ENCODE measurements around the gene REEP1. TPM values are rescaled to one million over a fixed set of nuclear protein-coding genes. Genes with fewer than 3 reads are reported as not detected.
"Not testable (repeated sequence)": the region's sequence is repeated elsewhere in the genome, so short reads cannot be mapped to it uniquely, and the experiment has no call there.

The REEP1 gene
- total and polyA plus RNA-seq, 4 experiments from 2014 or later, result 0.15 TPM; not detected in 3

GRCh38 chr2:86232373-86232784 lies 105.0 kb downstream of the REEP1 start:
- ChIA-PET CTCF (ENCODE audit: partially characterized antibody) (no interaction called here), POLR2A (ENCODE audit: partially characterized antibody) (no interaction called here)
- Mint-ChIP-seq H3K27me3 (peaks cover 0 to 2% of the 10 kb centered on the region in 2 donors), H3K27ac (no peak overlapping the region), H3K9me3 (no peaks in the 10 kb centered on the region), H3K36me3 (no peaks in the 10 kb centered on the region), H3K4me1 (peaks cover 0 to 1% (median under 1%) of the 10 kb centered on the region in 4 donors), H3K4me3 (no peak overlapping the region)
- H3K36me3 ChIP-seq (ENCODE audit: insufficient read depth, low read length), result no peaks in the 10 kb centered on the region
- H3K27ac ChIP-seq (ENCODE audit: low read depth, low read length), result no peak overlapping the region
- no peaks in the 10 kb centered on the region for H3K4me1 ChIP-seq (ENCODE audit: insufficient read depth, low read length)
- H3K27me3 ChIP-seq (ENCODE audit: insufficient read depth, low read length), result no peaks in the 10 kb centered on the region
- no peaks in the 10 kb centered on the region for H3K9me3 ChIP-seq (ENCODE audit: control insufficient read depth in 1 of 2, low read length in 2 of 2)
- intact Hi-C loops (cut with micrococcal nuclease), result no loop called here
- no peak overlapping the region for H3K4me3 ChIP-seq (ENCODE audit: low read length in 2 of 2)
- no peak for DNase-seq

- H3K9me3 Mint-ChIP-seq, result no peaks in the 10 kb centered on the region
- H3K27ac ChIP-seq (ENCODE audit: low read depth, low read length), result no peak overlapping the region
- H3K9me3 ChIP-seq (ENCODE audit: control insufficient read depth in 1 of 2, low read length in 2 of 2), result no peaks in the 10 kb centered on the region
- H3K27ac Mint-ChIP-seq, result no peak overlapping the region
- no peak overlapping the region for H3K4me3 Mint-ChIP-seq
- no peaks in the 10 kb centered on the region for H3K4me1 Mint-ChIP-seq
- intact Hi-C loops (cut with micrococcal nuclease), result no loop called here
- H3K36me3 ChIP-seq (ENCODE audit: insufficient read depth, low read length), result no peaks in the 10 kb centered on the region
- H3K27me3 Mint-ChIP-seq, result peaks cover 0 to 2% of the 10 kb centered on the region in 2 donors
- H3K36me3 Mint-ChIP-seq, result no peaks in the 10 kb centered on the region
- H3K27me3 ChIP-seq (ENCODE audit: insufficient read depth, low read length), result no peaks in the 10 kb centered on the region
- no peaks in the 10 kb centered on the region for H3K4me1 ChIP-seq (ENCODE audit: insufficient read depth, low read length)
- no peak for DNase-seq
- ChIA-PET POLR2A (ENCODE audit: partially characterized antibody) (no interaction called here), CTCF (ENCODE audit: partially characterized antibody) (no interaction called here)
- no peak overlapping the region for H3K4me3 ChIP-seq (ENCODE audit: low read length in 2 of 2)
These were observed 105.6 kb downstream of the REEP1 start for GRCh38 chr2:86231680-86232372.

- DNase-seq, result no peak
- no peaks in the 10 kb centered on the region for H3K4me1 ChIP-seq (ENCODE audit: insufficient read depth, low read length)
- Mint-ChIP-seq H3K27ac (no peak overlapping the region), H3K4me1 (peaks cover 0 to 2% (median 0%) of the 10 kb centered on the region in 4 donors), H3K36me3 (no peaks in the 10 kb centered on the region), H3K27me3 (peaks cover 0 to 2% of the 10 kb centered on the region in 2 donors), H3K4me3 (no peak overlapping the region), H3K9me3 (no peaks in the 10 kb centered on the region)
- H3K27me3 ChIP-seq (ENCODE audit: insufficient read depth, low read length), result no peaks in the 10 kb centered on the region
- no peaks in the 10 kb centered on the region for H3K9me3 ChIP-seq (ENCODE audit: control insufficient read depth in 1 of 2, low read length in 2 of 2)
- H3K4me3 ChIP-seq (ENCODE audit: low read length in 2 of 2), result no peak overlapping the region
- POLR2A ChIA-PET (ENCODE audit: partially characterized antibody), result no interaction called here
- intact Hi-C loops (cut with micrococcal nuclease), result no loop called here
- CTCF ChIA-PET (ENCODE audit: partially characterized antibody), result interaction anchor here (1.1 kb wide), 1 partner anchor 10 kb away, joined by 4 read pairs; no protein-coding TSS in a partner anchor
- H3K36me3 ChIP-seq (ENCODE audit: insufficient read depth, low read length), result no peaks in the 10 kb centered on the region
- no peak overlapping the region for H3K27ac ChIP-seq (ENCODE audit: low read depth, low read length)
These were observed 106.5 kb downstream of the REEP1 start for GRCh38 chr2:86230961-86231360.

- Histone ChIP-seq H3K9me3 (ENCODE audit: control insufficient read depth in 1 of 2, low read length in 2 of 2) (no peaks in the 10 kb centered on the region), H3K27ac (ENCODE audit: low read depth, low read length) (no peak overlapping the region), H3K36me3 (ENCODE audit: insufficient read depth, low read length) (no peaks in the 10 kb centered on the region), H3K27me3 (ENCODE audit: insufficient read depth, low read length) (no peaks in the 10 kb centered on the region), H3K4me1 (ENCODE audit: insufficient read depth, low read length) (peaks cover 4% of the 10 kb centered on the region), H3K4me3 (ENCODE audit: low read length in 2 of 2) (no peak overlapping the region)
- no peak overlapping the region for H3K4me3 Mint-ChIP-seq
- intact Hi-C loops (cut with micrococcal nuclease), result loop anchor here (10.0 kb wide), 1 partner anchor 216 kb away; the partner anchor contains the start of gene KDM3A
- H3K27ac Mint-ChIP-seq, result peak overlapping the region in 2 of 7 donors; percentile 15 to 50
- H3K4me1 Mint-ChIP-seq, result peaks cover 2 to 11% (median 5%) of the 10 kb centered on the region in 4 donors
- DNase-seq, result no peak
- ChIA-PET POLR2A (ENCODE audit: partially characterized antibody) (no interaction called here), CTCF (ENCODE audit: partially characterized antibody) (interaction anchor here (0.9 kb wide), 1 partner anchor 143 kb away, joined by 3 read pairs; no protein-coding TSS in a partner anchor)
- no peaks in the 10 kb centered on the region for H3K36me3 Mint-ChIP-seq
- H3K9me3 Mint-ChIP-seq, result no peaks in the 10 kb centered on the region
- H3K27me3 Mint-ChIP-seq, result no peaks in the 10 kb centered on the region
These were observed 108.2 kb downstream of the REEP1 start for GRCh38 chr2:86229221-86229620.

GRCh38 chr2:86228574-86228973 lies 108.9 kb downstream of the REEP1 start:
- H3K36me3 Mint-ChIP-seq; H3K27me3 Mint-ChIP-seq; H3K9me3 ChIP-seq (ENCODE audit: control insufficient read depth in 1 of 2, low read length in 2 of 2); H3K36me3 ChIP-seq (ENCODE audit: insufficient read depth, low read length); H3K27me3 ChIP-seq (ENCODE audit: insufficient read depth, low read length); H3K4me1 ChIP-seq (ENCODE audit: insufficient read depth, low read length); DNase-seq; H3K27ac ChIP-seq (ENCODE audit: low read depth, low read length); H3K9me3 Mint-ChIP-seq; CTCF ChIA-PET (ENCODE audit: partially characterized antibody); POLR2A ChIA-PET (ENCODE audit: partially characterized antibody); H3K4me3 ChIP-seq (ENCODE audit: low read length in 2 of 2): not testable (repeated sequence)
- intact Hi-C loops (cut with micrococcal nuclease), result loop anchor here (10.0 kb wide), 1 partner anchor 216 kb away; the partner anchor contains the start of gene KDM3A
- H3K27ac Mint-ChIP-seq, result peak overlapping the region in 1 of 7 donors; percentile 42
- peaks cover 2 to 11% (median 5%) of the 10 kb centered on the region in 4 donors for H3K4me1 Mint-ChIP-seq
- peak overlapping the region in 1 of 8 donors; percentile 37 for H3K4me3 Mint-ChIP-seq

- Histone ChIP-seq H3K4me3 (ENCODE audit: low read length in 2 of 2) (no peak overlapping the region), H3K36me3 (ENCODE audit: insufficient read depth, low read length) (no peaks in the 10 kb centered on the region), H3K27me3 (ENCODE audit: insufficient read depth, low read length) (no peaks in the 10 kb centered on the region), H3K9me3 (ENCODE audit: control insufficient read depth in 1 of 2, low read length in 2 of 2) (no peaks in the 10 kb centered on the region), H3K27ac (ENCODE audit: low read depth, low read length) (no peak overlapping the region), H3K4me1 (ENCODE audit: insufficient read depth, low read length) (peaks cover 4% of the 10 kb centered on the region)
- intact Hi-C loops (cut with micrococcal nuclease), result loop anchor here (10.0 kb wide), 1 partner anchor 217 kb away; the partner anchor contains the start of gene KDM3A
- no peak overlapping the region for H3K27ac Mint-ChIP-seq
- H3K36me3 Mint-ChIP-seq, result no peaks in the 10 kb centered on the region
- H3K4me1 Mint-ChIP-seq, result peaks cover 2 to 11% (median 5%) of the 10 kb centered on the region in 4 donors
- H3K9me3 Mint-ChIP-seq, result no peaks in the 10 kb centered on the region
- no peak for DNase-seq
- H3K4me3 Mint-ChIP-seq, result no peak overlapping the region
- no peaks in the 10 kb centered on the region for H3K27me3 Mint-ChIP-seq
- ChIA-PET POLR2A (ENCODE audit: partially characterized antibody) (no interaction called here), CTCF (ENCODE audit: partially characterized antibody) (no interaction called here)
These were observed 109.7 kb downstream of the REEP1 start for GRCh38 chr2:86227685-86228084.

- no peak for DNase-seq
- Mint-ChIP-seq H3K9me3 (no peaks in the 10 kb centered on the region), H3K4me3 (no peak overlapping the region), H3K4me1 (peaks cover 2 to 11% (median 5%) of the 10 kb centered on the region in 4 donors), H3K36me3 (no peaks in the 10 kb centered on the region), H3K27ac (peak overlapping the region in 1 of 7 donors; percentile 13), H3K27me3 (no peaks in the 10 kb centered on the region)
- Histone ChIP-seq H3K4me1 (ENCODE audit: insufficient read depth, low read length) (peaks cover 4% of the 10 kb centered on the region), H3K36me3 (ENCODE audit: insufficient read depth, low read length) (no peaks in the 10 kb centered on the region), H3K9me3 (ENCODE audit: control insufficient read depth in 1 of 2, low read length in 2 of 2) (no peaks in the 10 kb centered on the region), H3K4me3 (ENCODE audit: low read length in 2 of 2) (no peak overlapping the region), H3K27me3 (ENCODE audit: insufficient read depth, low read length) (no peaks in the 10 kb centered on the region), H3K27ac (ENCODE audit: low read depth, low read length) (no peak overlapping the region)
- ChIA-PET CTCF (ENCODE audit: partially characterized antibody) (no interaction called here), POLR2A (ENCODE audit: partially characterized antibody) (no interaction called here)
- intact Hi-C loops (cut with micrococcal nuclease), result loop anchor here (10.0 kb wide), 1 partner anchor 218 kb away; the partner anchor contains the start of gene KDM3A
These were observed 110.5 kb downstream of the REEP1 start for GRCh38 chr2:86226636-86227520.

All from CD4-positive, alpha-beta memory T cell (primary cell).